PC-3 (cell line): Measurements from ENCODE around the gene SLC2A13. TPM values are rescaled to one million over a fixed set of nuclear protein-coding genes. Genes with fewer than 3 reads are reported as not detected.

Experiments used
- ATAC-seq: fragments of 200-7000 bp; cut with Tn5 transposase; 2 replicates; pipeline ENCODE4 v1.9.1; 2020; ENCODE audit warnings: mild to moderate bottlenecking, moderate library complexity
- BruUV-seq: library from RNA; stranded (reverse); fragments of 400-500 nt; replicated peaks from 2 replicates; lab custom pipeline; 2021; lab: Mats Ljungman, UMichigan
- CTCF ChIA-PET: fragments of 300-600 bp; sonication (Branson Sonifier 250); formaldehyde crosslinking; loops from one replicate; lab custom pipeline; 2022; ENCODE audit warnings: antibody characterized with exemption; lab: Charles Lee
- POLR2A ChIA-PET: fragments of 300-600 bp; sonication (Branson Sonifier 250); formaldehyde crosslinking; loops from one replicate; lab custom pipeline; 2022; ENCODE audit warnings: antibody characterized with exemption; ENCODE audit not compliant: unreplicated experiment; lab: Charles Lee
- DNase-seq: peaks from one replicate; pipeline ENCODE4 v3.0.0-alpha.2; 2015
- H2AFZ ChIP-seq: fragments of 300-600 bp; sonication (generic); 2 replicates; pipeline ENCODE4 v1.6.0; 2016; ENCODE audit warnings: antibody characterized with exemption, low read length
- H3F3A ChIP-seq: fragments of 300-600 bp; sonication (generic); one replicate; pipeline ENCODE4 v1.6.0; 2017; ENCODE audit warnings: antibody characterized with exemption, low read length, control low read depth, mild to moderate bottlenecking; ENCODE audit not compliant: unreplicated experiment
- H3K27ac ChIP-seq: fragments of 300-600 bp; sonication (generic); 2 replicates; pipeline ENCODE4 v1.5.1; 2016; ENCODE audit warnings: mild to moderate bottlenecking, low read length
- H3K27me3 ChIP-seq: fragments of 300-600 bp; sonication (generic); 2 replicates; pipeline ENCODE4 v1.6.1; 2016; ENCODE audit warnings: low read length, mixed read lengths
- H3K36me3 ChIP-seq: fragments of 300-600 bp; sonication (generic); 2 replicates; pipeline ENCODE4 v1.6.1; 2016; ENCODE audit warnings: low read depth, mixed run types, low read length, mixed read lengths
- H3K4me1 ChIP-seq: fragments of 300-600 bp; sonication (generic); 2 replicates; pipeline ENCODE4 v1.5.1; 2016; ENCODE audit warnings: low read length; ENCODE audit not compliant: insufficient read depth
- H3K4me2 ChIP-seq: fragments of 300-600 bp; sonication (generic); 2 replicates; pipeline ENCODE4 v1.6.0; 2016; ENCODE audit warnings: low read length
- H3K4me3 ChIP-seq: fragments of 300-600 bp; sonication (generic); 2 replicates; pipeline ENCODE4 v1.5.1; 2016; ENCODE audit warnings: mild to moderate bottlenecking, low read length, mixed read lengths
- H3K79me2 ChIP-seq: fragments of 300-600 bp; sonication (generic); 2 replicates; pipeline ENCODE4 v1.6.1; 2017; ENCODE audit warnings: low read length, mixed read lengths
- H3K9ac ChIP-seq: fragments of 300-600 bp; sonication (generic); 2 replicates; pipeline ENCODE4 v1.6.0; 2016; ENCODE audit warnings: mild to moderate bottlenecking, low read length
- H3K9me2 ChIP-seq: fragments of 300-600 bp; sonication (generic); replicated peaks from 2 replicates; pipeline ENCODE4 v1.6.1; 2016; ENCODE audit warnings: mixed run types, low read length, mixed read lengths
- H3K9me3 ChIP-seq: fragments of 300-600 bp; sonication (generic); 2 replicates; pipeline ENCODE4 v1.6.1; 2016; ENCODE audit warnings: low read length, mixed read lengths
- H4K20me1 ChIP-seq: fragments of 300-600 bp; sonication (generic); 2 replicates; pipeline ENCODE4 v1.6.1; 2016; ENCODE audit warnings: low read length, mixed read lengths
- EZH2 ChIP-seq: fragments of 300-600 bp; sonication (generic); IDR thresholded peaks from one replicate; pipeline ENCODE4 v1.6.1; 2017; ENCODE audit warnings: antibody characterized with exemption, mild to moderate bottlenecking, low read length; ENCODE audit not compliant: unreplicated experiment
- EZH2phosphoT487 ChIP-seq: fragments of 300-600 bp; sonication (generic); IDR thresholded peaks from 2 replicates; pipeline ENCODE4 v1.6.1; 2018; ENCODE audit warnings: mild to moderate bottlenecking, antibody characterized with exemption, low read length, borderline replicate concordance
- intact Hi-C: fragments of 100-400 bp; cut with micrococcal nuclease; formaldehyde crosslinking; loops from 2 replicates; pipeline ENCODE4 v1.9.0; 2023
- total RNA-seq: library from RNA; depleted of rRNA; stranded (reverse); fragments of >200 nt; gene quantifications from 2 replicates; pipeline ENCODE4 v1.2.3, GENCODE V29; 2014
- TF ChIP-seq, protein P1 (sequence below): fragments of 300-600 bp; sonication (generic); conservative IDR thresholded peaks from 2 replicates; pipeline ENCODE4 v1.5.1; 2017; ENCODE audit warnings: antibody characterized with exemption, low read depth, mild to moderate bottlenecking, low read length

SLC2A13 gene
- total RNA-seq, 1 experiment from 2014 or later: 3.4 TPM

DNA sequence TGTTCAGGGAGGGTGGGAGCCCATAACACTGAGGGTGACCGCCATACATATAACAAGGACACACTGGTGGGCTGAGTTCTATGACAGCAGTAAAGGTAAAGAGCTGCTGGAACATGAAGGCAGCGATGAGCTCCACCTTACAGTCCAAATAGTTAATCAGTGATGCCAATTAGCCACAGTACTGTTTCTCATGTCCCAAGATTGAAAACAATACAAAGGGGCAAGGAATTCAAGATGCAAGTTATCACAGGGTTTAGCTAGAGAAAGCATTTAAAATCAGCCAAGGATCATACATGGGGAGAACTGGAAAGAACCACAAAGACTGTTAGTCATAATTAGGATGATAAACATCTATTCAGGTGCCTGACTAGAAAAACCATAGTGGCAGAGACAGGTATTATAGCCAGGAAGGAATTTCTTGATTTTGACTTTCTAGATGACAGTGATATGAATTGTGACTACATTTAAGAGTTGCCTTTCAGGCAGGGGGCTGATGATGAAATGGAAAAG lies 221.2 kb downstream of the SLC2A13 start:
- BruUV-seq: no TSS peak
- Histone ChIP-seq H3K4me1 (no peaks in the 10 kb centered on the region), H3K9ac (no peak overlapping the region), H3K36me3 (no peaks in the 10 kb centered on the region), H3K9me3 (no peaks in the 10 kb centered on the region), H3K4me2 (no peak overlapping the region), H2AFZ (no peak overlapping the region), H3K27ac (no peak overlapping the region), H3F3A (no peaks in the 10 kb centered on the region), H3K79me2 (no peaks in the 10 kb centered on the region), H3K9me2 (no peaks in the 10 kb centered on the region), H3K4me3 (no peak overlapping the region), H4K20me1 (no peaks in the 10 kb centered on the region), H3K27me3 (no peaks in the 10 kb centered on the region)
- ATAC-seq (no peak), DNase-seq (no peak)
- TF ChIP-seq, protein P1, sequence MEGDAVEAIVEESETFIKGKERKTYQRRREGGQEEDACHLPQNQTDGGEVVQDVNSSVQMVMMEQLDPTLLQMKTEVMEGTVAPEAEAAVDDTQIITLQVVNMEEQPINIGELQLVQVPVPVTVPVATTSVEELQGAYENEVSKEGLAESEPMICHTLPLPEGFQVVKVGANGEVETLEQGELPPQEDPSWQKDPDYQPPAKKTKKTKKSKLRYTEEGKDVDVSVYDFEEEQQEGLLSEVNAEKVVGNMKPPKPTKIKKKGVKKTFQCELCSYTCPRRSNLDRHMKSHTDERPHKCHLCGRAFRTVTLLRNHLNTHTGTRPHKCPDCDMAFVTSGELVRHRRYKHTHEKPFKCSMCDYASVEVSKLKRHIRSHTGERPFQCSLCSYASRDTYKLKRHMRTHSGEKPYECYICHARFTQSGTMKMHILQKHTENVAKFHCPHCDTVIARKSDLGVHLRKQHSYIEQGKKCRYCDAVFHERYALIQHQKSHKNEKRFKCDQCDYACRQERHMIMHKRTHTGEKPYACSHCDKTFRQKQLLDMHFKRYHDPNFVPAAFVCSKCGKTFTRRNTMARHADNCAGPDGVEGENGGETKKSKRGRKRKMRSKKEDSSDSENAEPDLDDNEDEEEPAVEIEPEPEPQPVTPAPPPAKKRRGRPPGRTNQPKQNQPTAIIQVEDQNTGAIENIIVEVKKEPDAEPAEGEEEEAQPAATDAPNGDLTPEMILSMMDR: no peak
- TF ChIP-seq EZH2phosphoT487: no peak
- TF ChIP-seq EZH2: no peak
- POLR2A ChIA-PET: no interaction called here
- intact Hi-C loops: no loop called here
- CTCF ChIA-PET: no interaction called here

DNA sequence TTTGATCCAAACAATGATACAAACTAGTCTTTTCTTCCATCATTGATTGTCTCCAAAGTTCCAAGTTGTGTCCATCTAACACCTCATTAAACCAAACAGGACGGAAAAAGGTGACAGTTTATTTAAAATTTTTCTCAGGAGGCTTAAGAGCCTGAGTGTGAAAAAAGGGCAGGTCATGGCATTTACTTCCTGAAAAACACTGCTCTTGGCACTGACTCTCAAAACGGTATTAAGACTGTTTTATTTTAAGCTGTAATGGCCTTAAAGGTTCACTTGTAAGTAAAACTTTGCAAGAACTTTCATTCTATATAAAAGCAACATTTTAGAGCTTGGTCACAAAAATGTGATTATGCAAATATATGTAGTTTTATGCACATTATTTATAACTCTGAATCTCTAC lies 222.5 kb downstream of the SLC2A13 start:
- CTCF ChIA-PET: no interaction called here
- no peaks in the 10 kb centered on the region for H4K20me1 ChIP-seq
- ATAC-seq (no peak), DNase-seq (no peak)
- H3K9ac ChIP-seq: no peak overlapping the region
- no peaks in the 10 kb centered on the region for H3K4me1 ChIP-seq
- H3F3A ChIP-seq: no peaks in the 10 kb centered on the region
- no peaks in the 10 kb centered on the region for H3K9me3 ChIP-seq
- H2AFZ ChIP-seq: no peak overlapping the region
- intact Hi-C loops: no loop called here
- H3K79me2 ChIP-seq: no peaks in the 10 kb centered on the region
- no TSS peak for BruUV-seq
- H3K36me3 ChIP-seq: no peaks in the 10 kb centered on the region
- no peak overlapping the region for H3K4me2 ChIP-seq
- no peak overlapping the region for H3K27ac ChIP-seq
- no peak for TF ChIP-seq EZH2
- H3K9me2 ChIP-seq: no peaks in the 10 kb centered on the region
- H3K4me3 ChIP-seq: no peak overlapping the region
- no peaks in the 10 kb centered on the region for H3K27me3 ChIP-seq
- POLR2A ChIA-PET: no interaction called here

DNA sequence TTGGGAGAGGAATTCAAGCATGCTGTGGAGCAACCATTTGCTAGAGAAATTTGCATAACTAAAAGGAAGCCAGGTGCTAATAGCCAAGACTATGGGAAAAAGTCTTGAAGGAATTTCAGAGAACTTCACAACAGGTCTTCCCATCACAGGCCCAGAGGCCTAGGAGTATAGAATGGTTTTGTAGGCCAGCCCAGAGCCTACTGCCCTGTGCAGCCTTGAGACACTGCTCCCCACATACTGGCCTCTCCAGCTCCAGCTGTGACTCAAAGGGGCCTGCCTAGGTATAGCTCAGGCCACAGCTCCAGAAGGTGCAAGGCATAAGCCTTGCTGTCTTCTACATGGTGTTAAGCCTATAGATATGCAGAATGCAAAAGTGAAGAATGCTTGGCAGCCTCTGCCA lies 227.1 kb downstream of the SLC2A13 start:
- no peak overlapping the region for H3K9ac ChIP-seq
- H2AFZ ChIP-seq: no peak overlapping the region
- H3K36me3 ChIP-seq: no peaks in the 10 kb centered on the region
- no peaks in the 10 kb centered on the region for H4K20me1 ChIP-seq
- DNase-seq: no peak
- H3K9me2 ChIP-seq: no peaks in the 10 kb centered on the region
- no peaks in the 10 kb centered on the region for H3K79me2 ChIP-seq
- H3K27ac ChIP-seq: no peak overlapping the region
- H3K4me3 ChIP-seq: no peak overlapping the region
- no peak overlapping the region for H3K4me2 ChIP-seq
- TF ChIP-seq, protein P1: no peak
- TF ChIP-seq EZH2 (no peak), EZH2phosphoT487 (no peak)
- ChIA-PET CTCF (no interaction called here), POLR2A (no interaction called here)
- no peaks in the 10 kb centered on the region for H3F3A ChIP-seq
- intact Hi-C loops: no loop called here
- no peaks in the 10 kb centered on the region for H3K27me3 ChIP-seq
- ATAC-seq: no peak
- H3K9me3 ChIP-seq: no peaks in the 10 kb centered on the region
- H3K4me1 ChIP-seq: no peaks in the 10 kb centered on the region
- no TSS peak for BruUV-seq
